Activated CD8-positive, alpha-beta memory T cell treated with anti-CD3 and anti-CD28 coated beads for 48 hours (primary cell): Measurements from ENCODE around the gene CEP162.
"Not testable (repeated sequence)": the region's sequence is repeated elsewhere in the genome, so short reads cannot be mapped to it uniquely, and the experiment has no call there.

Experiments used
- DNase-seq, 3 experiments: peaks; one replicate each; pipeline ENCODE4 v3.0.0-alpha.2; 2020; ENCODE audit warnings: low read depth in 2 of 3, low spot score in 2 of 3

CEP162 gene

GRCh38 chr6:84086545-84087429 lies 140.7 kb downstream of the CEP162 start:
- DNase-seq = no peak

- no peak for DNase-seq
Measured at GRCh38 chr6:84086056-84086455, 141.4 kb downstream of the CEP162 start.

- not testable (repeated sequence) for DNase-seq
Measured at GRCh38 chr6:84084705-84085104, 142.7 kb downstream of the CEP162 start.

DNA sequence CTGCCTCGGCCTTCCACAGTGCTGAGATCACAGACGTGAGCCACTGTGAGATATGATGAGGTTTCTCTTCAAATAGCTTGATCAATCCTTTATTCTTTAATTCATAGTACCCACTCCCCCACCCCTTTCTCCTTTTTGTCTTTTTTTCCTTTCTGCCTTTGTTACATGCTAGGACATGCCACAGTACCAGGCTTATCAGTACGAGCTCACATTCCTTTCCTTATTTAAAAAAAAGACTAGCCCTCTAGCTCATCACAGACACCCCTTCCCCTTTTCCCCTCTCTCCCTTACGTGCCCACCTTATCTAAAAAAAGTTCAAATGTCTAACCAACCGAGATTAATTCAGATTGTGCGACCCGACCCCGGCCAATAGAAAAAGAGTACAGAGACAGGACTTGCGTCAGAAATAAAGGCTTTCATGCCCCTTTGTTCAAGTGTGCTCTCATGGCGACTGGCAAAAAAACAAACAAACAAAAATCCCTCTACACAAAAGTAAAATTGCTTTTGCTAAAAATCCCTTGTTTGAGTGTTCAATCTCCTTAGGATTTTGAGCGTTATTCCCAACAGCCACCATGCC lies 144.7 kb downstream of the CEP162 start:
- DNase-seq = no peak

DNA sequence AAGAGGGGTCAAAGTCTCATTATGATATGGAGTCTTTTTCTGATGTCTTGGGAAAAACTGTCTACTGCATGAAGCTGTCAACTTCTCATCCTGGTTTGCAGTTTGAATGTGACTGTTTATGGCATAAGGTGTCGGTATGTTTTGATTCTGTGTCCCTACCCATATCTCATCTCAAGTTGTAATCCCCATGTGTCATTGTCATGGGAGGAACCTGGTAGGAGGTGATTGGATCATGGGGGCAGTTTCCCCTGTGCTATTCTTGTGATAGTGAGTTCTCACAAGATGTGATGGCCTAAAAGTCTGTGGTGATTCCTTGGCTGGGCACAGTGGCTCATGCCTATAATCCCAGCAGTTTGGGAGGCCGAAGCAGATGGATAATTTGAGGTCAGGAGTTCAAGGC lies 146.2 kb downstream of the CEP162 start:
- no peak for DNase-seq

DNA sequence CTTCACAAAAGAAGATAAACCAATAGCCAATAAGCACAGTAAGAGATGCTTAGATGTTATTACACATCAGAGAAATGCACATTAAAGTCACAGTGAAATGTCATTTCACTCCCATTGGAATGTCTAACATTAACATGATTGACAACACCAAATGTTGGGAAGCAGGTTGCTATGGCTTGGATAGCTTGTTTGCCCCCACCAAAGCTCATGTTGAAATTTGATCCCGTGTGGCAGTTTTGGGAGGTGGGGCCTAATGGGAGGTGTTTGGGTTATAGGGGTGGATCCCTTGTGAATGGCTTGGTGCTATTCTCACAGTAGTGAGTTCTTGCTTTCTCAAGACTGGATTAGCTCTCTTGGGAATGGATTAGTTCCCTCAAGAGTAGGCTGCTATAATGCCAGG lies 149.1 kb downstream of the CEP162 start:
- no peak for DNase-seq

- no peak for DNase-seq
Measured at GRCh38 chr6:84077645-84078044, 149.8 kb downstream of the CEP162 start.

- no peak for DNase-seq
Measured at GRCh38 chr6:84074988-84075781, 152.3 kb downstream of the CEP162 start.
